Measurements from ENCODE around the gene TBX21.
A peak's percentile ranks its signal among the peaks of the same experiment; 100 is the strongest.
"Not testable (repeated sequence)": the region's sequence is repeated elsewhere in the genome, so short reads cannot be mapped to it uniquely, and the experiment has no call there.

TBX21 gene

GRCh38 chr17:47733674-47734410 is 806 bp downstream of the TBX21 start:
- DNase-seq, result peak in 2 of 6 experiments; percentile 4 to 8

GRCh38 chr17:47735139-47735464 is 2.1 kb downstream of the TBX21 start:
- no peak for DNase-seq

DNA sequence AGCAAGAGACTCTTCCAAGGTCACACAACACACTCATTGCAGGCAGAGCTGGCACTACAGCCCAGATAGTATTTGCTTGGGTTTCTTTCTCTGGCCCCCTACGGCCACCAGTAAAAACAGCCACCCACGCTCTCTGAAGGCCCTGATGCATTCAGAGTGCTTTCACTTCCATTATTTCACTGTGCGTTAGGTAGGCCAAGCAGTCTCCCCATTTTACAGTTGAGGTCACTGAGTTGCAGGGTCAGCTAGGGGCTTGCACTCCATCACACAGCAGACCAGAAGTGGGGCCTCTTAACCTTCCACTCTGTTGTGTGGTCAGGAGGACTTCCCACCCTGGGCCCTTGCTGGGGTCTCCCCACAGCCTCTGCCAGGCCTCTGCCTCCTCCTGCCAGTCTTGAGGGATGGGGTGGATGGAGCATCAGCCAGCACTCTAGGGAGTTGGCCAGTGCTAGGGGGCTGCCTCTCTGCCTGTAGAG is 2.5 kb downstream of the TBX21 start:
- no peak for DNase-seq

DNA sequence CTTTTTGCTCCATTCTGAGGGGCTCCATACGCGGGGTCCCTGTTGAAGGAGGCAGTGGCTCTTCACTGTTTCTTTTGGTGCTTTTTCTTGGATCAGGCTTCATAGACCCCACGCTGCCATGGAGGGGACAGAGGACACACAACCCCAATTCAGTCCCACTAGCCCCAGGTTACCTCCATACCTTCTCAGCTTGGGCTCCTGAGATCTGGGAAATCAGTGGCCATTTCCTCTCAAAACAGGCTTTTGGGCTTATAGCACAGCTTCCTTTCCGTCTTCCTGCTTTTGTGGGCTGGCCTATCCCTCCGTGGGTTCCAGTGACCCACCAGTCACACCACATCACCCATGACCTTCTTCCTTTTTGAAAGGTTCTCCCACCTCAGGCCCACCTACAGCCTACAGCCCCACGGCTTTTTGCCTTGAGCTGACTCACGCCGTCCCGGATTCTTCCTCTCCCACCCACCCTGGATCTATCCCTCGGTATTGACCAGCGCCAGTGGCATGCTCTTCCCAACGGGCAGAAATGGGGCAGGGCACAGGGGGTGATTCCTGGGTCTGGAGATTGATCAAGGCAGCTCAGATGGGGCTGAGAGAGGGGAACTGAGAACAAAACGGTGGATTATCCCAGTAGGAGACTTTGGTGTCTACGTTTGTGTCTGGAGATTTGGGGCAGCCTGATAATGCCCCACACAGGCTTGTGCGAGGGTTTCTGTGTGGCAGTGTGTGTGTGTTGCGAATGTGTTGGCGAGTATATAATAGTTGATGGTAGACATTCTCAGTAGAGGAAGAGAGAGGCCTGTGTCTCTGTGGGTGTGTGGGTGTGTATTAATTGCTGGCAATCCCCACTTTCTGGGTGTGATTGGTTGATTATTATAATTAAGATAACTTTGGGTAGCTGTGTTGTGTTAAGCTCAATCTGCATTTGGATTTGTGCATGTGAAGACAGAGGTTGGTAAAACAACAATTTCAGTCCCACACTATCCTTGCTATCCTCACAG is 3.8 kb downstream of the TBX21 start:
- DNase-seq, result no peak

- no peak for DNase-seq
Measured at GRCh38 chr17:47738178-47738577, 5.1 kb downstream of the TBX21 start.

- no peak for DNase-seq
Measured at GRCh38 chr17:47739150-47739549, 6.1 kb downstream of the TBX21 start.

DNA sequence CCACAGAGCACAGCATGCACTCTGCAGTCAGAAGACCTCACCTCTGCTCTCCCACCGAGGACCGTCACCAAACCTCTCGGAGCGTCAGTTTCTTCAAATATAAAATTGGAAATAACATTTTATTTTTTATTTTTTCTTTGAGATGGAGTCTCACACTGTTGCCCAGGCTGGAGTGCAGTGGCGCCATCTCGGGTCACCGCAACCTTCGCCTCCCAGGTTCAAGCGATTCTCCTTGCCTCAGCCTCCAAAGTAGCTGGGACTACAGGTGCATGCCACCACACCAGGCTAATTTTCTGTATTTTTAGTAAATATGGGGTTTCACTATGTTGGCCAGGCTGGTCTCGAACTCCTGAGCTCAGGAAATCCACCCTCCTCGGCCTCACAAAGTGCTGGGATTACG is 6.9 kb downstream of the TBX21 start:
- DNase-seq, result not testable (repeated sequence)

GRCh38 chr17:47741109-47741792 is 8.2 kb downstream of the TBX21 start:
- no peak for DNase-seq

GRCh38 chr17:47741793-47742145 is 8.7 kb downstream of the TBX21 start:
- no peak for DNase-seq

GRCh38 chr17:47742319-47743181 is 9.5 kb downstream of the TBX21 start:
- DNase-seq, result peak in 4 of 6 experiments; percentile 20 to 42 (median 36)

DNA sequence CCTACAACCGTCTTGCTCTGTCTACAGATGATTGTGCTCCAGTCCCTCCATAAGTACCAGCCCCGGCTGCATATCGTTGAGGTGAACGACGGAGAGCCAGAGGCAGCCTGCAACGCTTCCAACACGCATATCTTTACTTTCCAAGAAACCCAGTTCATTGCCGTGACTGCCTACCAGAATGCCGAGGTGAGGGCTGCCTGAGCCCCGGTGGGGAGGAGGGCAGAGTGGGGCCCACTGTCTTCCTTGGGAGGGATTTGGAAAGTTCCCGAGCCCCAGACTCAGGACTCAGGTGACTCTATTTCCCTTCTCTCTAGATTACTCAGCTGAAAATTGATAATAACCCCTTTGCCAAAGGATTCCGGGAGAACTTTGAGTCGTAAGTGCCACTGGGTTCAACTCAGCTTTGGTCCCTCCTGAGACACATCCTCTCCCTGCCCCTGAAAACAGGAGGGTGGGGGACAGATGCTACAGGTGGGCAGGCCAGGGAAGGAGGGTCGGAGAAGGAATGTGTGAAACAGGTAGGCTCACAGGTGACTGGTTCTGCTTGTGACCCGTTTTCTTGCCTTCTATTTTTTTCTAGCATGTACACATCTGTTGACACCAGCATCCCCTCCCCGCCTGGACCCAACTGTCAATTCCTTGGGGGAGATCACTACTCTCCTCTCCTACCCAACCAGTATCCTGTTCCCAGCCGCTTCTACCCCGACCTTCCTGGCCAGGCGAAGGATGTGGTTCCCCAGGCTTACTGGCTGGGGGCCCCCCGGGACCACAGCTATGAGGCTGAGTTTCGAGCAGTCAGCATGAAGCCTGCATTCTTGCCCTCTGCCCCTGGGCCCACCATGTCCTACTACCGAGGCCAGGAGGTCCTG is 11.4 kb downstream of the TBX21 start:
- no peak for DNase-seq

- no peak for DNase-seq
Measured at GRCh38 chr17:47745037-47745380, 12.0 kb downstream of the TBX21 start.

GRCh38 chr17:47751471-47751870 is 18.4 kb downstream of the TBX21 start:
- DNase-seq, result no peak

DNA sequence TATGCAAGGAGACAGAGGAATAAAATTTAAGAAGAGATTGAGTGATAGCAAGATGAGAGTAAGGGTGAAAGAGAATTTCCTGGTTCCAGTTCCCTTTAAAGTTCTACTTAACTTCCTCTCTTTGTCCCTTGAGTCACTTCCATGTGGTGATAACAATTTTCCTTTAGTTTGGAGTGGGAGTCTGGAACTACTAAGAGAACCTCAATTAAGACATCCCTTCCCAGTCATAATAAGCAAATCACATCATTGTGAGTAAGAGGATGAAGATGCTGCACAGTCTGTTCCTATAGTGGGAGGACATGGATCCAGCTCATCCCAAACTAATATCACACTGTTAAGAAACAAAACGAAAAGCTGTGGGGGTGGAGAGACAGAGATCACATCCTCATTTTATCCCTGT is 24.4 kb downstream of the TBX21 start:
- no peak for DNase-seq

DNA sequence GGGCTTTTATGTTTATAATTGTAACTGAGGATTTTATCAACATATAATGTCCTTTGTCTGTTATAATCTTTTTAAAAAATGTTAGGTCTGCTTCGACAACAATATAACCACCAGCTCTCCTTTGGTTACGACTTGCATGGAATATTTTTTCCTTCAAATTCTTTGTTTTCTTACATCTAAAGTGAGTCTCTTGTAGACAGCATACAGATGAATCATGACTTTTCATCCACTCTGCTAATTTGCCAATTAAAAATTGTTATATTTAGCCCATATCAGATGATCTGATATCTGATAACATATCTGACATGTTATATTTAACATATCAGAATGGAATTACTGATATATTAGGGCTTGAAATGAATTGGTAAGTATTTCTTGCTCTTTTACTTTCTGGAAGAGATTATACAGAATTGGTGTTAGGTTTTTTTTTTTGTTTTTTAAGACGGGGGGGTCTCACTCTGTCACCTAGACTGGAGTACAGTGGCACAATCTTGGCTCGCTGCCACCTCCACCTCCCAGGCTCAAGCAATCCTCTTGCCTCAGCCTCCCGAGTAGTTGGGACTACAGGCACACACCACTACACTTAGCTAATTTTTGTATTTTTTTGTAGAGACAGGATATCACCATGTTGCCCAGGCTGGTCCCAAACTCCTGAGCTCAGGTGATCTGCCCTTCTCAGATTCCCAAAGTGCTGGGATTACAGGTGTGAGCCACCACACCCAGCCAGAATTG is 27.5 kb downstream of the TBX21 start:
- no peak for DNase-seq

GRCh38 chr17:47762728-47763127 is 29.7 kb downstream of the TBX21 start:
- DNase-seq, result no peak

DNA sequence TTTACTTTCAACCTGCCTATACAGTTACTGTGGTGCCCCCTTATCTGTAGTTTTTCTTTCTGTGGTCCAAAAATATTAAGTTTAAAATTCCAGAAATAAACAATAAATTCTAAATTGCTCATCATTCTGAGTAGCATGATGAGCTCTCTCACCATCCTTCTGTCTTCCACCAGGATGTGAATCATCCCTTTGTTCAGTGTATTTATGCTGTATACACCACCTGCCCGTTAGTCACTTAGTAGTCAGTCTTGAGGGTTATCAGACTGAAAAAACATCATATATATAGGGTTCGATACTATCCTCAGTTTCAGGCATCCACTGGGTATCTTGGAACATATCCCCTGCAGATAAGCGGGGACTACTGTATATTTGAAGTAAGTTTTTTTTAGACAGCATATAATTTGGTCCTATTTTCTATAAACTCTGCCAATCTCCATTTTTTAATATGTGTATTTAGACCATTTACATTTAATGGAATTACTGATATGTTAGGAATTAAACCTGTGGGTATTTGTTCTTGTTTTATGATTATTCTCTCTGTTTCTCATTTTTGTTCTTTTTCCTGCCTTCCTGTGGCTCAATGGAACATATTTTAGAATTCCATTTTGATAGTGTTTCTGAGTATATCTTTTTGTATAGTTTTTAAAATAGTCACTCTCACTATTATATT is 31.0 kb downstream of the TBX21 start:
- DNase-seq, result no peak

- not testable (repeated sequence) for DNase-seq
Measured at GRCh38 chr17:47773649-47774048, 40.6 kb downstream of the TBX21 start.

DNA sequence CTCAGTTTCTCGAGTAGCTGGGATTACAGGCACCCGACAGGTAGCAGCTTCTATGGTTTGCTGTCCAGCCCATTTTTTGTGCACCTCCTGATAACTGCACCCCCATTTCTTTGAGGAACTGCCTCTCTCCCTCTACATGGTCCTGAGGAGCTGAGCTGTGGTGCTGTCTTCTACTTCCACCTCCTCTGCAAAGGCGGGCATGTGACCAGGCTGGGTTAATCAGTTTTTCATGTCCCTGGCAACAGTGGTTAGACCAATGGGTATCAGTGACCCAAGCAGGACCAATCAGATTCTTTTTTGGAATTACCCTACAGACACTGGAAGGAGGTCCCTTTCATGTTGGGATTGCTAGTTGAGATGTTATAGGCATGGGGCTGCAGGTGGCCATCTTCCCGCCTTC is 41.3 kb downstream of the TBX21 start:
- DNase-seq, result no peak

DNA sequence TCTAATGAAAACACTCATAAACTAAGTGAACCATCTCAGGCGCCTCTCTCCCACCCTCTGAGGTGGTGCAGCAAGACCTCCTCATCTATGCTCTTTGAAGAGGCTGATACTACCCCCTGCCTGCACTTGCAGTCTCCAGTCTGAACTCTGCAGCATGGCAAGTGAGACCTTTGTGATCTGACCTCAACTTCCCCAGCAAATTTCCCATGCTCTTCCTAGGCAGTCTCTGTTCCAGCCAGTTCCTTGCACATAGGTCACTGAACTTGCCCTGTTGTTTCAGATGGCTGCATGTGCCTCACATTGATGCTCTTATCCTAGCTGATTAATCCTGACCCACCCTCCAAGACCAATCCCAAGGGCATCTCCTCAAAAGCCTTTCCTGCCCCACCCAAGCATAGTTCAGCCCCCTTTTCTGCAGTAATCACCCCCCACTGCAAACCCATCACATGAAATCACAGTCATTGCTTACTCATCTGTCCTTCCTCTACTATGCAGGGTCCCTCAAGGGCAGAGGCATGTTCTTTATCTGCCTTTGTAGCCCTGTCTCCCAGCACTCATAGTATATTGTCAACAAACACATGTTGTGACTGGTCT is 42.0 kb downstream of the TBX21 start:
- DNase-seq, result no peak

Data from stimulated activated naive CD4-positive, alpha-beta T cell (primary cell).